ENCODE data around the gene RASA3. TPM values are rescaled to one million over a fixed set of nuclear protein-coding genes. Genes with fewer than 3 reads are reported as not detected.

RASA3 gene
- polyA plus RNA-seq, 3 donors = 9.0 to 32.6 (median 16.6) TPM

DNA sequence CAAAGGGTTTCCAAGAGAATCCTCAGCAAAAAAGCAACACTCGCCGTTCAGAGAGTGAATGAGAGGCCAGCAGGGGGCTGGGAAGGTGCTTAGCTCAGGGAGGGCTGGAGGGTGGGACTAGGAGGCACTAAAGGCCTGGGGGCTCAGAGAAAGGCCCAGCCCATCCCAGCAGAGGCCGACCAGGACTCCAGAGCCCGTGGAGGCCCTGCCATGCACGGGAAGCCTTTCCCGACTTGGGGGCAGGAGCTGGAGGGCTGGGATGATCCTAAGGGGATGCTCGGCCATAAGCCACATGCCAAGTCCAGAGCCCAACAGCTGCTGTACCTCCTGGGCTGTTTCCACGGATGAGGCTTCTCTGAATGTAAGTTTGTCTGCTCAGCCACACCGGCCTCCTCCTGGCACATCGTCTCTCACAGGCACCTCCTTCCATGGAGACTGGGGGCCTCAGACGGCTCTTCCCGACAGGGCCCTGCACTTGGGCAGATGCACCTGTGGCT is 19.5 kb downstream of the RASA3 start:
- no peak overlapping the region for H2AFZ ChIP-seq (ENCODE audit: insufficient read depth, low read depth, low read length, poor library complexity, severe bottlenecking)
- no peak overlapping the region for H3K9ac ChIP-seq (ENCODE audit: insufficient read depth, low read length, poor library complexity, severe bottlenecking)
- H3K27ac ChIP-seq (ENCODE audit: low read depth in 1 of 2, low read length in 2 of 2) = no peak overlapping the region
- H3K4me3 ChIP-seq (replicated peaks in 1 of 3; ENCODE audit: low read depth in 2 of 3, low read length in 3 of 3) = no peak overlapping the region
- no peak overlapping the region for H3K4me2 ChIP-seq (replicated peaks; ENCODE audit: extremely low read depth, low read length, poor library complexity, severe bottlenecking)
- H3K27me3 Mint-ChIP-seq (ENCODE audit: low read depth in 3 of 3) = peaks cover 0 to 6% (median 3%) of the 10 kb centered on the region in 3 donors
- H3K9me3 ChIP-seq (replicated peaks in 1 of 2; ENCODE audit: control insufficient read depth in 1 of 2, insufficient read depth in 1 of 2, low read length in 2 of 2) = no peaks in the 10 kb centered on the region
- H3K27me3 ChIP-seq (ENCODE audit: control insufficient read depth in 2 of 2, insufficient read depth in 2 of 2, low read length in 2 of 2) = no peaks in the 10 kb centered on the region
- H3K4me1 ChIP-seq (ENCODE audit: control insufficient read depth in 1 of 2, insufficient read depth in 2 of 2, low read length in 2 of 2) = peaks cover 50 to 54% of the 10 kb centered on the region in 2 donors
- peaks cover 0 to 12% of the 10 kb centered on the region in 2 donors for H3K36me3 ChIP-seq (replicated peaks in 1 of 2; ENCODE audit: control insufficient read depth in 1 of 2, insufficient read depth in 2 of 2, low read length in 2 of 2)
- peaks cover 46 to 66% of the 10 kb centered on the region in 2 donors for H3K36me3 Mint-ChIP-seq
- H3K79me2 ChIP-seq (ENCODE audit: insufficient read depth, low read length) = peaks cover 85% of the 10 kb centered on the region
- TF ChIP-seq, protein P1, sequence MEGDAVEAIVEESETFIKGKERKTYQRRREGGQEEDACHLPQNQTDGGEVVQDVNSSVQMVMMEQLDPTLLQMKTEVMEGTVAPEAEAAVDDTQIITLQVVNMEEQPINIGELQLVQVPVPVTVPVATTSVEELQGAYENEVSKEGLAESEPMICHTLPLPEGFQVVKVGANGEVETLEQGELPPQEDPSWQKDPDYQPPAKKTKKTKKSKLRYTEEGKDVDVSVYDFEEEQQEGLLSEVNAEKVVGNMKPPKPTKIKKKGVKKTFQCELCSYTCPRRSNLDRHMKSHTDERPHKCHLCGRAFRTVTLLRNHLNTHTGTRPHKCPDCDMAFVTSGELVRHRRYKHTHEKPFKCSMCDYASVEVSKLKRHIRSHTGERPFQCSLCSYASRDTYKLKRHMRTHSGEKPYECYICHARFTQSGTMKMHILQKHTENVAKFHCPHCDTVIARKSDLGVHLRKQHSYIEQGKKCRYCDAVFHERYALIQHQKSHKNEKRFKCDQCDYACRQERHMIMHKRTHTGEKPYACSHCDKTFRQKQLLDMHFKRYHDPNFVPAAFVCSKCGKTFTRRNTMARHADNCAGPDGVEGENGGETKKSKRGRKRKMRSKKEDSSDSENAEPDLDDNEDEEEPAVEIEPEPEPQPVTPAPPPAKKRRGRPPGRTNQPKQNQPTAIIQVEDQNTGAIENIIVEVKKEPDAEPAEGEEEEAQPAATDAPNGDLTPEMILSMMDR (IDR thresholded peaks at IDR 0.05) = no peak
- no peak overlapping the region for H3K4me3 Mint-ChIP-seq
- DNase-seq = no peak
- peaks cover 52% of the 10 kb centered on the region for H3K4me1 Mint-ChIP-seq
- peaks cover 0 to 3% (median 0%) of the 10 kb centered on the region in 7 donors for H3K9me3 Mint-ChIP-seq
- 95% methylated on average over 12 of the region's 12 CpGs for WGBS (ENCODE audit: insufficient coverage)
- H3K27ac Mint-ChIP-seq = peak overlapping the region in 5 of 7 donors; percentile 19 to 74 (median 66)
- intact Hi-C loops (cut with micrococcal nuclease) = loop anchor here (5.0 to 10.0 kb wide), 2 partner anchors 56 to 158 kb away; no protein-coding TSS in a partner anchor
- peaks cover 90% of the 10 kb centered on the region for H4K20me1 ChIP-seq (ENCODE audit: insufficient read depth, low read length)

DNA sequence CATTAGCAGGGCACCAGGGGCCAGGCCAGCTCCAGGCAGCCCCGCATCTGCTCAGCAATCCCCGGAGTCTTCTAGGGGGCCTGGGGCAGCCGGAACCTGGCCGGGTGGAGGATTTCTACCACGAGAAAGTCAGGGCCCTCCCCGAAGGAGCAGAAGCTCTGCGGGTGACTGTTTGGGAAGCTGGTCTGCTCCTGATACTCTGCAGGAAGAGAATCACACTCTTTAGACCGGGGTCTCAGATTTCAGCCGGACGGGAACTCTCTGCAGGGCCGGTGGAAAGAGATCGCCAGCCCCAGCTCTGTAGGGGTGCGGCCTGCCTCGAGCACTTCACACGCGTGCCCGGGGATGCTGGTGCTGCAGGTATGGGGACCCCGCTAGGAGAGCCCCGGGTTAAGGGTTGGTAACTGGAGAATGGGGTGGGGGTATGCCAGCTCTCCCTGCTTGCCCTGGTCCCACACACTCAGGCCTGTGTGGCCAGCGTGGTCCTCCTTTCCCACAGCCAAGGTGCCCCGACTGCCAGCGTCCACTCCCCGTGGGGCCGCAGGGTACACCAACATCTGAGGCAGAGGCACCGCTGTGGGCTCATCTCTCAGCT is 20.1 kb downstream of the RASA3 start:
- Histone ChIP-seq H3K27ac (ENCODE audit: low read depth in 1 of 2, low read length in 2 of 2) (no peak overlapping the region), H3K27me3 (ENCODE audit: control insufficient read depth in 2 of 2, insufficient read depth in 2 of 2, low read length in 2 of 2) (no peaks in the 10 kb centered on the region), H3K36me3 (replicated peaks in 1 of 2; ENCODE audit: control insufficient read depth in 1 of 2, insufficient read depth in 2 of 2, low read length in 2 of 2) (peaks cover 2 to 18% of the 10 kb centered on the region in 2 donors), H3K4me2 (replicated peaks; ENCODE audit: extremely low read depth, low read length, poor library complexity, severe bottlenecking) (no peak overlapping the region), H3K79me2 (ENCODE audit: insufficient read depth, low read length) (peaks cover 85% of the 10 kb centered on the region), H3K9ac (ENCODE audit: insufficient read depth, low read length, poor library complexity, severe bottlenecking) (no peak overlapping the region), H4K20me1 (ENCODE audit: insufficient read depth, low read length) (peaks cover 90% of the 10 kb centered on the region), H2AFZ (ENCODE audit: insufficient read depth, low read depth, low read length, poor library complexity, severe bottlenecking) (no peak overlapping the region), H3K9me3 (replicated peaks in 1 of 2; ENCODE audit: control insufficient read depth in 1 of 2, insufficient read depth in 1 of 2, low read length in 2 of 2) (no peaks in the 10 kb centered on the region), H3K4me1 (ENCODE audit: control insufficient read depth in 1 of 2, insufficient read depth in 2 of 2, low read length in 2 of 2) (peaks cover 50 to 54% of the 10 kb centered on the region in 2 donors), H3K4me3 (replicated peaks in 1 of 3; ENCODE audit: low read depth in 2 of 3, low read length in 3 of 3) (no peak overlapping the region)
- Mint-ChIP-seq H3K9me3 (peaks cover 0 to 2% (median 0%) of the 10 kb centered on the region in 7 donors), H3K4me1 (peaks cover 52% of the 10 kb centered on the region), H3K27me3 (ENCODE audit: low read depth in 3 of 3) (peaks cover 0 to 4% (median 3%) of the 10 kb centered on the region in 3 donors), H3K4me3 (no peak overlapping the region), H3K36me3 (peaks cover 42 to 61% of the 10 kb centered on the region in 2 donors), H3K27ac (peak overlapping the region in 3 of 7 donors; percentile 4 to 83 (median 72))
- WGBS (ENCODE audit: insufficient coverage) = 85% methylated on average over 16 of the region's 25 CpGs
- intact Hi-C loops (cut with micrococcal nuclease) = loop anchor here (5.0 to 10.0 kb wide), 2 partner anchors 55 to 158 kb away; no protein-coding TSS in a partner anchor
- DNase-seq = no peak
- TF ChIP-seq, protein P1 (IDR thresholded peaks at IDR 0.05) = no peak
